DND-41 (cell line): ENCODE measurements around the gene TMEM144.

Experiments
- ATAC-seq: fragments of 200-7000 bp; cut with Tn5 transposase; 3 replicates; pipeline ENCODE4 v1.9.1; 2021; ENCODE audit warnings: low read depth; ENCODE audit not compliant: insufficient read depth
- DNase-seq: peaks from one replicate; pipeline ENCODE4 v3.0.0-alpha.2; 2020
- H2AFZ ChIP-seq: 2 replicates; pipeline ENCODE4 v1.6.0; 2012; ENCODE audit warnings: low read depth, low read length
- H3K27ac ChIP-seq: 2 replicates; pipeline ENCODE4 v1.5.1; 2012; ENCODE audit warnings: low read length, inconsistent platforms
- H3K27me3 ChIP-seq: fragments of 200-600 bp; sonication (generic); 2 replicates; pipeline ENCODE4 v1.6.0; 2012; ENCODE audit warnings: low read length, mild to moderate bottlenecking, inconsistent platforms; ENCODE audit not compliant: insufficient read depth, poor library complexity
- H3K36me3 ChIP-seq: 2 replicates; pipeline ENCODE4 v1.5.1; 2012; ENCODE audit warnings: low read length, inconsistent platforms; ENCODE audit not compliant: insufficient read depth
- H3K4me1 ChIP-seq: 2 replicates; pipeline ENCODE4 v1.5.1; 2012; ENCODE audit warnings: mild to moderate bottlenecking, low read length; ENCODE audit not compliant: insufficient read depth
- H3K4me2 ChIP-seq: 2 replicates; pipeline ENCODE4 v1.6.0; 2012; ENCODE audit warnings: mild to moderate bottlenecking, moderate library complexity, low read length, inconsistent platforms; ENCODE audit not compliant: insufficient read depth
- H3K4me3 ChIP-seq, 2 experiments: fragments of 200-600 bp in 1 of 2; shearing (Covaris generic) in 1 of 2; 2 replicates each; pipeline ENCODE4 v1.5.1; 2012 to 2016; ENCODE audit warnings: inconsistent platforms in 2 of 2, low read length in 2 of 2, mild to moderate bottlenecking in 2 of 2, low read depth in 1 of 2, moderate library complexity in 1 of 2
- H3K79me2 ChIP-seq: 2 replicates; pipeline ENCODE4 v1.6.0; 2012; ENCODE audit warnings: low read length, inconsistent platforms; ENCODE audit not compliant: insufficient read depth
- H3K9ac ChIP-seq: 2 replicates; pipeline ENCODE4 v1.6.0; 2012; ENCODE audit warnings: low read depth, mild to moderate bottlenecking, inconsistent platforms, low read length, moderate library complexity
- H3K9me3 ChIP-seq: 2 replicates; pipeline ENCODE4 v1.5.1; 2012; ENCODE audit warnings: low read length, moderate library complexity, mild to moderate bottlenecking, inconsistent platforms; ENCODE audit not compliant: insufficient read depth, severe bottlenecking
- H4K20me1 ChIP-seq: 2 replicates; pipeline ENCODE4 v1.6.0; 2012; ENCODE audit warnings: low read length; ENCODE audit not compliant: insufficient read depth
- EZH2 ChIP-seq: IDR thresholded peaks from 3 replicates; pipeline ENCODE4 v1.6.1; 2012; ENCODE audit warnings: borderline replicate concordance, low read depth, mild to moderate bottlenecking, moderate library complexity, low read length, inconsistent platforms; ENCODE audit not compliant: severe bottlenecking
- TF ChIP-seq, protein P1 (sequence below): IDR thresholded peaks from 2 replicates; pipeline ENCODE4 v1.5.1; 2012; ENCODE audit warnings: borderline replicate concordance, low read length, moderate library complexity, mild to moderate bottlenecking; ENCODE audit not compliant: poor library complexity, severe bottlenecking; ENCODE audit errors: extremely low read depth

TMEM144 gene

GRCh38 chr4:158295053-158295452 is 84.8 kb downstream of the TMEM144 start:
- Histone ChIP-seq H3K27me3 (no peaks in the 10 kb centered on the region), H3K4me3 (no peak overlapping the region), H3K36me3 (no peaks in the 10 kb centered on the region), H3K9ac (no peak overlapping the region), H3K79me2 (no peaks in the 10 kb centered on the region), H3K27ac (no peak overlapping the region), H3K4me1 (no peaks in the 10 kb centered on the region), H4K20me1 (no peaks in the 10 kb centered on the region), H2AFZ (no peak overlapping the region), H3K4me2 (no peak overlapping the region), H3K9me3 (peaks cover 10% of the 10 kb centered on the region)
- no peak for TF ChIP-seq EZH2
- TF ChIP-seq, protein P1, sequence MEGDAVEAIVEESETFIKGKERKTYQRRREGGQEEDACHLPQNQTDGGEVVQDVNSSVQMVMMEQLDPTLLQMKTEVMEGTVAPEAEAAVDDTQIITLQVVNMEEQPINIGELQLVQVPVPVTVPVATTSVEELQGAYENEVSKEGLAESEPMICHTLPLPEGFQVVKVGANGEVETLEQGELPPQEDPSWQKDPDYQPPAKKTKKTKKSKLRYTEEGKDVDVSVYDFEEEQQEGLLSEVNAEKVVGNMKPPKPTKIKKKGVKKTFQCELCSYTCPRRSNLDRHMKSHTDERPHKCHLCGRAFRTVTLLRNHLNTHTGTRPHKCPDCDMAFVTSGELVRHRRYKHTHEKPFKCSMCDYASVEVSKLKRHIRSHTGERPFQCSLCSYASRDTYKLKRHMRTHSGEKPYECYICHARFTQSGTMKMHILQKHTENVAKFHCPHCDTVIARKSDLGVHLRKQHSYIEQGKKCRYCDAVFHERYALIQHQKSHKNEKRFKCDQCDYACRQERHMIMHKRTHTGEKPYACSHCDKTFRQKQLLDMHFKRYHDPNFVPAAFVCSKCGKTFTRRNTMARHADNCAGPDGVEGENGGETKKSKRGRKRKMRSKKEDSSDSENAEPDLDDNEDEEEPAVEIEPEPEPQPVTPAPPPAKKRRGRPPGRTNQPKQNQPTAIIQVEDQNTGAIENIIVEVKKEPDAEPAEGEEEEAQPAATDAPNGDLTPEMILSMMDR = no peak
- DNase-seq (no peak), ATAC-seq (no peak)

GRCh38 chr4:158297866-158298265 is 87.6 kb downstream of the TMEM144 start:
- no peaks in the 10 kb centered on the region for H3K79me2 ChIP-seq
- no peak for TF ChIP-seq EZH2
- TF ChIP-seq, protein P1 = no peak
- H3K9ac ChIP-seq = no peak overlapping the region
- peaks cover 3% of the 10 kb centered on the region for H3K9me3 ChIP-seq
- no peak overlapping the region for H2AFZ ChIP-seq
- H4K20me1 ChIP-seq = no peaks in the 10 kb centered on the region
- no peaks in the 10 kb centered on the region for H3K36me3 ChIP-seq
- no peaks in the 10 kb centered on the region for H3K4me1 ChIP-seq
- H3K27me3 ChIP-seq = no peaks in the 10 kb centered on the region
- no peak for ATAC-seq
- H3K4me3 ChIP-seq = no peak overlapping the region
- no peak for DNase-seq
- H3K27ac ChIP-seq = no peak overlapping the region
- no peak overlapping the region for H3K4me2 ChIP-seq

DNA sequence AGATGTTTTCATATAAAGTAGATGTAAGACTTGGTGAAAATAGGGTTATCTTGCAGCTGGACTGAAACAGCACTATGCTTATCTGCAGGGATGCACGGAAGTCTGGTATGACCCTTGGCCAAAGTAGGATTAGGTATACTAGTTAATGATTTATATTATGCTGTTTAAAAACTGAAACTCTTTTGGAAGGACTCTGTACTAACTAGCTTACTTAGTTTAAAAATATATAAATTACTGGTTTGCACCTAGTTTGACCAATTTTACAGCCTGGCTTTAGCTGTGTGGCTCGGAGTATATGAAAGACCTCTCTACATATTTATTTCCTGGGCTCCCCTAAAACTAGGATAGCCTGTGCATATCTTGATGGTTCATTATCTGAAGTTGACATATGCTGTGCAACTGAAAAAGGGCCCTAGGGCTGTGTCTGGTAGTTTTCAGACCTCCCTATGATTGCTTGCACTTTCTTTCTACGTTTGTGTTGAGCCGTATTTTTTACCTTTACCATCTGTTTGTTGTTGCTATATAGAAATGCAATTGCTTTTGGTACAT is 89.2 kb downstream of the TMEM144 start:
- H3K4me1 ChIP-seq = no peaks in the 10 kb centered on the region
- no peak overlapping the region for H2AFZ ChIP-seq
- no peaks in the 10 kb centered on the region for H3K27me3 ChIP-seq
- no peaks in the 10 kb centered on the region for H3K9me3 ChIP-seq
- ATAC-seq (no peak), DNase-seq (no peak)
- no peaks in the 10 kb centered on the region for H4K20me1 ChIP-seq
- no peak overlapping the region for H3K4me3 ChIP-seq
- H3K36me3 ChIP-seq = no peaks in the 10 kb centered on the region
- H3K79me2 ChIP-seq = no peaks in the 10 kb centered on the region
- TF ChIP-seq, protein P1 = no peak
- no peak for TF ChIP-seq EZH2
- no peak overlapping the region for H3K9ac ChIP-seq
- no peak overlapping the region for H3K4me2 ChIP-seq
- no peak overlapping the region for H3K27ac ChIP-seq

DNA sequence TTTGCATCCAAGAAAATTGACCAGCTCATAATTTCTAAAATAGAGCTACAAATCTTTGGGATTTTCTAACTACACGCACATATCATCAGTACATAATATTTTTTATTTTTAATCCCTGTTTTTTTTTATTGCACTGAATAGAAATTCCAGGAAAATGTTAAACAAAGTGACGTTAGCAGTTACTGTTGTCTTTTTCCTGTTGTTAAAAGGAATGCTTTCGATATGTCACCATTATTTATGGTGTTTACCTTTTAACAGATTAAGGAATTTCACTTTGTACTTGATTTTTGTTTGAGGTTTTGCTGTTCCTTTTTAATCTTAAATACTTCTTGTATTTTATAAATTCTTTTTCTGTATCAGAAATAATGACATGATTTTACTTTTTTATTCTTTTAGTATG is 89.7 kb downstream of the TMEM144 start:
- Histone ChIP-seq H3K4me3 (no peak overlapping the region), H2AFZ (no peak overlapping the region), H3K36me3 (no peaks in the 10 kb centered on the region), H3K79me2 (no peaks in the 10 kb centered on the region), H3K4me2 (no peak overlapping the region), H3K4me1 (no peaks in the 10 kb centered on the region), H3K9me3 (no peaks in the 10 kb centered on the region), H3K27me3 (no peaks in the 10 kb centered on the region), H4K20me1 (no peaks in the 10 kb centered on the region), H3K27ac (no peak overlapping the region), H3K9ac (no peak overlapping the region)
- no peak for ATAC-seq
- TF ChIP-seq EZH2 = no peak
- TF ChIP-seq, protein P1 = no peak
- no peak for DNase-seq
